ENCODE results near the gene MYH11. TPM values are rescaled to one million over a fixed set of nuclear protein-coding genes. Genes with fewer than 3 reads are reported as not detected.
A peak's percentile ranks its signal among the peaks of the same experiment; 100 is the strongest.

Gene MYH11
- total and polyA plus RNA-seq, 2 experiments from 2014 or later: 1.6 to 5.9 TPM

DNA sequence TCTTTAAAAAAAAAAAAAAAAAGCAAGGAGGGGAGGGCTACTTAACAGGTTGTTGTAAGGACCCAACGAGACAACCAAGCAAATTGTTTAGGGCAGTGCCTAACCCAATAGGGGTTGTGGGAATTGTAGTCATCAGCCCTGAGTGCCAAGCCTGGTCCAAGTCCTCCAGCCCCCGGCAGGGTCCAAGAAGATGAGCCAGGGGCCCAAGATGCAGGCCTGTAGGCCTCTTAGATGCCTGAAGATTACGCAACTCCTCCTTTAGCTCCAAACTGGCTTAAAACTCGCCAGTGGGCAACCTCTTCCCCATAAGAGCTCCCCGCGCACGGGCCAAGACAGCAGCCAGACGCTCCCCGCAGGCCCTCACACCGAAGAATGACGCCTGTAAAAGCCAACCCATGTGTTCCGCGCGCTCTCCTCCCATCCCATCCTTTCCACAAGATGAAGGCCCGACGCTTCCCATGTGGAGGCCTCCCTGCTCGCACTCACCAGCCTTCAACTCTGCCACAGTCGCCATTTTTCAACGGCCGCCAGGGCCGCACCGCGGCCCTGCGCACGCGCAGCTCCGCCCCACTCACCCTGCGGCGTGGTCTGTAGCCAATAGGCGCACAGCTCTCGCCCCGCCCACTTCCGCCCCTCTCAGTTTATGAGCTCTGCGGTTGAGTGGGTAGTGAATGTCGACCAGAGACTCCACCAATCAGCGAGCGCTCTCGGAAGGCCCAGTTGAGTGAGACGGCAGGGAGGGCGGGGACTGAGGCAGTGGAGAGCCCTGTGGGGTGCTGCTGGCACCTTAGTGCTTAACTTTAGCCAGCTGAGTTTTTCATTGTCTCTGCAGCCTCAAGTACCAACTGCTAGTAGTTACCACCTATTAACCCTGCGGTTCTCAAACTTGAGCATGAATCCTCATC, 31.5 kb upstream of the MYH11 start, which contains the start of gene CEP20 (continued):
- TF ChIP-seq, protein P1, sequence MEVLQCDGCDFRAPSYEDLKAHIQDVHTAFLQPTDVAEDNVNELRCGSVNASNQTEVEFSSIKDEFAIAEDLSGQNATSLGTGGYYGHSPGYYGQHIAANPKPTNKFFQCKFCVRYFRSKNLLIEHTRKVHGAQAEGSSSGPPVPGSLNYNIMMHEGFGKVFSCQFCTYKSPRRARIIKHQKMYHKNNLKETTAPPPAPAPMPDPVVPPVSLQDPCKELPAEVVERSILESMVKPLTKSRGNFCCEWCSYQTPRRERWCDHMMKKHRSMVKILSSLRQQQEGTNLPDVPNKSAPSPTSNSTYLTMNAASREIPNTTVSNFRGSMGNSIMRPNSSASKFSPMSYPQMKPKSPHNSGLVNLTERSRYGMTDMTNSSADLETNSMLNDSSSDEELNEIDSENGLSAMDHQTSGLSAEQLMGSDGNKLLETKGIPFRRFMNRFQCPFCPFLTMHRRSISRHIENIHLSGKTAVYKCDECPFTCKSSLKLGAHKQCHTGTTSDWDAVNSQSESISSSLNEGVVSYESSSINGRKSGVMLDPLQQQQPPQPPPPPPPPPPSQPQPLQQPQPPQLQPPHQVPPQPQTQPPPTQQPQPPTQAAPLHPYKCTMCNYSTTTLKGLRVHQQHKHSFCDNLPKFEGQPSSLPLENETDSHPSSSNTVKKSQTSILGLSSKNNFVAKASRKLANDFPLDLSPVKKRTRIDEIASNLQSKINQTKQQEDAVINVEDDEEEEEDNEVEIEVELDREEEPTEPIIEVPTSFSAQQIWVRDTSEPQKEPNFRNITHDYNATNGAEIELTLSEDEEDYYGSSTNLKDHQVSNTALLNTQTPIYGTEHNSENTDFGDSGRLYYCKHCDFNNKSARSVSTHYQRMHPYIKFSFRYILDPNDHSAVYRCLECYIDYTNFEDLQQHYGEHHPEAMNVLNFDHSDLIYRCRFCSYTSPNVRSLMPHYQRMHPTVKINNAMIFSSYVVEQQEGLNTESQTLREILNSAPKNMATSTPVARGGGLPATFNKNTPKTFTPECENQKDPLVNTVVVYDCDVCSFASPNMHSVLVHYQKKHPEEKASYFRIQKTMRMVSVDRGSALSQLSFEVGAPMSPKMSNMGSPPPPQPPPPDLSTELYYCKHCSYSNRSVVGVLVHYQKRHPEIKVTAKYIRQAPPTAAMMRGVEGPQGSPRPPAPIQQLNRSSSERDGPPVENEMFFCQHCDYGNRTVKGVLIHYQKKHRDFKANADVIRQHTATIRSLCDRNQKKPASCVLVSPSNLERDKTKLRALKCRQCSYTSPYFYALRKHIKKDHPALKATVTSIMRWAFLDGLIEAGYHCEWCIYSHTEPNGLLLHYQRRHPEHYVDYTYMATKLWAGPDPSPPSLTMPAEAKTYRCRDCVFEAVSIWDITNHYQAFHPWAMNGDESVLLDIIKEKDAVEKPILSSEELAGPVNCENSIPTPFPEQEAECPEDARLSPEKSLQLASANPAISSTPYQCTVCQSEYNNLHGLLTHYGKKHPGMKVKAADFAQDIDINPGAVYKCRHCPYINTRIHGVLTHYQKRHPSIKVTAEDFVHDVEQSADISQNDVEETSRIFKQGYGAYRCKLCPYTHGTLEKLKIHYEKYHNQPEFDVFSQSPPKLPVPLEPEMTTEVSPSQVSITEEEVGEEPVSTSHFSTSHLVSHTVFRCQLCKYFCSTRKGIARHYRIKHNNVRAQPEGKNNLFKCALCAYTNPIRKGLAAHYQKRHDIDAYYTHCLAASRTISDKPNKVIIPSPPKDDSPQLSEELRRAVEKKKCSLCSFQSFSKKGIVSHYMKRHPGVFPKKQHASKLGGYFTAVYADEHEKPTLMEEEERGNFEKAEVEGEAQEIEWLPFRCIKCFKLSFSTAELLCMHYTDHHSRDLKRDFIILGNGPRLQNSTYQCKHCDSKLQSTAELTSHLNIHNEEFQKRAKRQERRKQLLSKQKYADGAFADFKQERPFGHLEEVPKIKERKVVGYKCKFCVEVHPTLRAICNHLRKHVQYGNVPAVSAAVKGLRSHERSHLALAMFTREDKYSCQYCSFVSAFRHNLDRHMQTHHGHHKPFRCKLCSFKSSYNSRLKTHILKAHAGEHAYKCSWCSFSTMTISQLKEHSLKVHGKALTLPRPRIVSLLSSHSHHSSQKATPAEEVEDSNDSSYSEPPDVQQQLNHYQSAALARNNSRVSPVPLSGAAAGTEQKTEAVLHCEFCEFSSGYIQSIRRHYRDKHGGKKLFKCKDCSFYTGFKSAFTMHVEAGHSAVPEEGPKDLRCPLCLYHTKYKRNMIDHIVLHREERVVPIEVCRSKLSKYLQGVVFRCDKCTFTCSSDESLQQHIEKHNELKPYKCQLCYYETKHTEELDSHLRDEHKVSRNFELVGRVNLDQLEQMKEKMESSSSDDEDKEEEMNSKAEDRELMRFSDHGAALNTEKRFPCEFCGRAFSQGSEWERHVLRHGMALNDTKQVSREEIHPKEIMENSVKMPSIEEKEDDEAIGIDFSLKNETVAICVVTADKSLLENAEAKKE (CRISPR knock-in tag; IDR thresholded peaks at IDR 0.05): no peak
- TF ChIP-seq EZH2phosphoT487 (IDR thresholded peaks at IDR 0.05; ENCODE audit: unreplicated experiment): no peak
- TF ChIP-seq EZH2 (IDR thresholded peaks at IDR 0.05; ENCODE audit: low read depth, unreplicated experiment): no peak
- TF ChIP-seq POLR2AphosphoS5 (IDR thresholded peaks at IDR 0.05; ENCODE audit: low read depth): peak; percentile 83
- 0 out of 2 replicates have a peak, but pooled peaks have one; percentile 32 for TF ChIP-seq CREB1 (CRISPR knock-in tag; IDR thresholded peaks at IDR 0.05; ENCODE audit: low read depth)
- no peak for TF ChIP-seq ZNF114 (CRISPR knock-in tag; IDR thresholded peaks at IDR 0.05)
- no peak for TF ChIP-seq NANOG (IDR thresholded peaks at IDR 0.05; ENCODE audit: borderline replicate concordance)
- TF ChIP-seq ZNF331 (CRISPR knock-in tag; IDR thresholded peaks at IDR 0.05; ENCODE audit: low read depth): no peak
- TF ChIP-seq, protein P2, sequence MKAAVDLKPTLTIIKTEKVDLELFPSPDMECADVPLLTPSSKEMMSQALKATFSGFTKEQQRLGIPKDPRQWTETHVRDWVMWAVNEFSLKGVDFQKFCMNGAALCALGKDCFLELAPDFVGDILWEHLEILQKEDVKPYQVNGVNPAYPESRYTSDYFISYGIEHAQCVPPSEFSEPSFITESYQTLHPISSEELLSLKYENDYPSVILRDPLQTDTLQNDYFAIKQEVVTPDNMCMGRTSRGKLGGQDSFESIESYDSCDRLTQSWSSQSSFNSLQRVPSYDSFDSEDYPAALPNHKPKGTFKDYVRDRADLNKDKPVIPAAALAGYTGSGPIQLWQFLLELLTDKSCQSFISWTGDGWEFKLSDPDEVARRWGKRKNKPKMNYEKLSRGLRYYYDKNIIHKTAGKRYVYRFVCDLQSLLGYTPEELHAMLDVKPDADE (IDR thresholded peaks at IDR 0.05): peak; percentile 6; the same call in 1 of the 2 replicates
